ENCODE results near the gene PPIP5K2. TPM values are rescaled to one million over a fixed set of nuclear protein-coding genes. Genes with fewer than 3 reads are reported as not detected.

Gene PPIP5K2
- total RNA-seq, 1 donor from 2014 or later: 20.3 TPM

GRCh38 chr5:103166706-103167105 is 46.6 kb downstream of the PPIP5K2 start:
- Histone ChIP-seq H3K4me3 (ENCODE audit: low read depth, low read length) (no peak overlapping the region), H3K27me3 (ENCODE audit: control insufficient read depth, insufficient read depth, low read length) (no peaks in the 10 kb centered on the region), H3K36me3 (ENCODE audit: control insufficient read depth, insufficient read depth, low read length) (no peaks in the 10 kb centered on the region)
- no peak for TF ChIP-seq CTCF (IDR thresholded peaks at IDR 0.05; ENCODE audit: insufficient read depth, low read length, severe bottlenecking)
- FAIRE-seq (no peak), DNase-seq (ENCODE audit: low read depth) (no peak)

GRCh38 chr5:103174147-103174546 is 54.0 kb downstream of the PPIP5K2 start:
- no peaks in the 10 kb centered on the region for H3K27me3 ChIP-seq (ENCODE audit: control insufficient read depth, insufficient read depth, low read length)
- FAIRE-seq: no peak
- no peak for DNase-seq (ENCODE audit: low read depth)
- H3K4me3 ChIP-seq (ENCODE audit: low read depth, low read length): no peak overlapping the region
- H3K36me3 ChIP-seq (ENCODE audit: control insufficient read depth, insufficient read depth, low read length): no peaks in the 10 kb centered on the region
- TF ChIP-seq CTCF (IDR thresholded peaks at IDR 0.05; ENCODE audit: insufficient read depth, low read length, severe bottlenecking): no peak

GRCh38 chr5:103177543-103177942 is 57.4 kb downstream of the PPIP5K2 start:
- Histone ChIP-seq H3K36me3 (ENCODE audit: control insufficient read depth, insufficient read depth, low read length) (no peaks in the 10 kb centered on the region), H3K27me3 (ENCODE audit: control insufficient read depth, insufficient read depth, low read length) (no peaks in the 10 kb centered on the region), H3K4me3 (ENCODE audit: low read depth, low read length) (no peak overlapping the region)
- TF ChIP-seq CTCF (IDR thresholded peaks at IDR 0.05; ENCODE audit: insufficient read depth, low read length, severe bottlenecking): no peak
- peak; percentile 12 for DNase-seq (ENCODE audit: low read depth)
- FAIRE-seq: no peak

- H3K27me3 ChIP-seq (ENCODE audit: control insufficient read depth, insufficient read depth, low read length): no peaks in the 10 kb centered on the region
- TF ChIP-seq CTCF (IDR thresholded peaks at IDR 0.05; ENCODE audit: insufficient read depth, low read length, severe bottlenecking): no peak
- FAIRE-seq (no peak), DNase-seq (ENCODE audit: low read depth) (no peak)
- H3K4me3 ChIP-seq (ENCODE audit: low read depth, low read length): no peak overlapping the region
- H3K36me3 ChIP-seq (ENCODE audit: control insufficient read depth, insufficient read depth, low read length): no peaks in the 10 kb centered on the region
These were observed 58.1 kb downstream of the PPIP5K2 start for GRCh38 chr5:103178167-103178566.

GRCh38 chr5:103186152-103186551 is 66.1 kb downstream of the PPIP5K2 start:
- FAIRE-seq (no peak), DNase-seq (ENCODE audit: low read depth) (no peak)
- Histone ChIP-seq H3K27me3 (ENCODE audit: control insufficient read depth, insufficient read depth, low read length) (no peaks in the 10 kb centered on the region), H3K4me3 (ENCODE audit: low read depth, low read length) (no peak overlapping the region), H3K36me3 (ENCODE audit: control insufficient read depth, insufficient read depth, low read length) (no peaks in the 10 kb centered on the region)
- TF ChIP-seq CTCF (IDR thresholded peaks at IDR 0.05; ENCODE audit: insufficient read depth, low read length, severe bottlenecking): no peak

- FAIRE-seq: no peak
- DNase-seq (ENCODE audit: low read depth): no peak
- no peak overlapping the region for H3K4me3 ChIP-seq (ENCODE audit: low read depth, low read length)
- no peaks in the 10 kb centered on the region for H3K27me3 ChIP-seq (ENCODE audit: control insufficient read depth, insufficient read depth, low read length)
- no peaks in the 10 kb centered on the region for H3K36me3 ChIP-seq (ENCODE audit: control insufficient read depth, insufficient read depth, low read length)
- no peak for TF ChIP-seq CTCF (IDR thresholded peaks at IDR 0.05; ENCODE audit: insufficient read depth, low read length, severe bottlenecking)
These were observed 68.3 kb downstream of the PPIP5K2 start for GRCh38 chr5:103188436-103188835.
